Endothelial cell of umbilical vein (primary cell): ENCODE data around the gene GANAB. TPM values are rescaled to one million over a fixed set of nuclear protein-coding genes. Genes with fewer than 3 reads are reported as not detected.

Experiments
- BruUV-seq: library from RNA; stranded (reverse); fragments of 400-500 nt; replicated peaks from 2 replicates; lab custom pipeline; 2021; lab: Mats Ljungman, UMichigan
- CTCF ChIA-PET: fragments of 300-600, 350-600 bp; sonication (Branson Sonifier 250); formaldehyde crosslinking; loops from one replicate; lab custom pipeline; 2021; ENCODE audit warnings: antibody characterized with exemption, inconsistent platforms; lab: Charles Lee
- POLR2A ChIA-PET: fragments of 300-600, 350-600 bp; sonication (Branson Sonifier 250); formaldehyde crosslinking; loops from one replicate; lab custom pipeline; 2021; ENCODE audit warnings: antibody characterized with exemption, inconsistent platforms; lab: Charles Lee
- DNase-seq: peaks from one replicate; pipeline ENCODE4 v3.0.0-alpha.2; 2011; ENCODE audit warnings: low read depth, low spot score
- FAIRE-seq: peaks from 2 replicates; lab custom pipeline; 2011; peaks lifted over from hg19 to GRCh38; lab: Jason Lieb, UNC
- H2AFZ ChIP-seq: 2 replicates; pipeline ENCODE4 v1.6.0; 2012; ENCODE audit warnings: low read depth, low read length, control low read depth, inconsistent platforms
- H3K27ac ChIP-seq: 2 replicates; pipeline ENCODE4 v1.5.1; 2011; ENCODE audit warnings: low read depth, mild to moderate bottlenecking, control low read depth, low read length, moderate library complexity; ENCODE audit not compliant: insufficient read depth
- H3K27me3 ChIP-seq, 2 experiments: 2 replicates each; pipeline versions ENCODE4 v1.6.0 to v1.6.1; 2011; ENCODE audit warnings: low read length in 2 of 2, mixed read lengths in 1 of 2; ENCODE audit not compliant: control insufficient read depth in 2 of 2, insufficient read depth in 2 of 2
- H3K36me3 ChIP-seq, 2 experiments: 2 replicates in 1 of 2; 3 replicates in 1 of 2; pipeline ENCODE4 v1.5.1; 2011; ENCODE audit warnings: low read length in 2 of 2, mild to moderate bottlenecking in 1 of 2, moderate library complexity in 1 of 2; ENCODE audit not compliant: control insufficient read depth in 2 of 2, insufficient read depth in 2 of 2; ENCODE audit errors: extremely low read depth in 1 of 2
- H3K4me1 ChIP-seq: 3 replicates; pipeline ENCODE4 v1.5.1; 2011; ENCODE audit warnings: mild to moderate bottlenecking, low read length; ENCODE audit not compliant: control insufficient read depth, insufficient read depth; ENCODE audit errors: extremely low read depth
- H3K4me2 ChIP-seq: 2 replicates; pipeline ENCODE4 v1.6.1; 2011; ENCODE audit warnings: low read length, control low read depth, mixed read lengths; ENCODE audit not compliant: insufficient read depth
- H3K4me3 ChIP-seq, 3 experiments: fragments of 200-600 bp in 1 of 3; sonication (generic), shearing (Covaris generic) in 1 of 3; replicated peaks in 1 of 3; 2 replicates each; pipeline ENCODE4 v1.5.1; 2011 to 2016; ENCODE audit warnings: control low read depth in 3 of 3, low read length in 3 of 3, mild to moderate bottlenecking in 2 of 3, inconsistent platforms in 1 of 3, low read depth in 1 of 3, moderate library complexity in 1 of 3; ENCODE audit not compliant: insufficient read depth in 1 of 3
- H3K79me2 ChIP-seq: 2 replicates; pipeline ENCODE4 v1.6.0; 2012; ENCODE audit warnings: low read length, inconsistent platforms; ENCODE audit not compliant: control insufficient read depth, insufficient read depth
- H3K9ac ChIP-seq: replicated peaks from 2 replicates; pipeline ENCODE3; 2011; ENCODE audit warnings: low read length, control low read depth; ENCODE audit not compliant: insufficient read depth; ENCODE audit errors: extremely low read depth
- H3K9me1 ChIP-seq: replicated peaks from 3 replicates; pipeline ENCODE4 v1.6.0; 2011; ENCODE audit warnings: mild to moderate bottlenecking, low read length; ENCODE audit not compliant: control insufficient read depth, insufficient read depth; ENCODE audit errors: extremely low read depth
- H3K9me3 ChIP-seq: replicated peaks from 2 replicates; pipeline ENCODE4 v1.5.1; 2012; ENCODE audit warnings: low read length, inconsistent platforms; ENCODE audit not compliant: control insufficient read depth, insufficient read depth
- H4K20me1 ChIP-seq: replicated peaks from 2 replicates; pipeline ENCODE3; 2011; ENCODE audit warnings: mild to moderate bottlenecking, low read length; ENCODE audit not compliant: control insufficient read depth, insufficient read depth; ENCODE audit errors: extremely low read depth
- JUN ChIP-seq: IDR thresholded peaks from 2 replicates; pipeline ENCODE4 v1.6.1; 2011; ENCODE audit warnings: borderline replicate concordance, low read depth; ENCODE audit not compliant: insufficient read length, insufficient read depth
- POLR2A ChIP-seq: IDR thresholded peaks from 2 replicates; pipeline ENCODE4 v1.6.1; 2012; ENCODE audit warnings: low read depth, mild to moderate bottlenecking, control low read depth, low read length
- POLR2AphosphoS5 ChIP-seq: IDR thresholded peaks from 2 replicates; pipeline ENCODE4 v1.6.1; 2012; ENCODE audit warnings: low read depth, mild to moderate bottlenecking, control low read depth, low read length, moderate library complexity; ENCODE audit not compliant: insufficient read depth
- dilution Hi-C: fragments of 300-500 bp; cut with MboI; formaldehyde crosslinking; loops from one replicate; pipeline ENCODE4 v1.15.0; 2019; ENCODE audit warnings: low sequenced_read_pairs; ENCODE audit not compliant: extremely low pct_ligation_motif_present
- intact Hi-C: fragments of 100-400 bp; cut with micrococcal nuclease; formaldehyde crosslinking; loops from one replicate; pipeline ENCODE4 v1.10.0; 2022
- polyA plus RNA-seq, 4 experiments: library from polyadenylated mRNA; depleted of rRNA in 3 of 4; stranded (reverse) in 3 of 4; unstranded in 1 of 4; fragments of >200 nt; gene quantifications; 2 replicates each; pipeline versions ENCODE4 v1.2.1 to v1.2.3, GENCODE V29; 2011 to 2012; ENCODE audit warnings: missing spikeins in 1 of 4
- total RNA-seq: library from RNA; stranded (reverse); gene quantifications from 2 replicates; pipeline ENCODE4 v1.2.3, GENCODE V29; 2021
- TF ChIP-seq, protein P1 (sequence below), 2 donors: IDR thresholded peaks; 1 replicate in 1 of 2; 2 replicates in 1 of 2; pipeline ENCODE4 v1.5.1; 2011; ENCODE audit warnings: low read length in 2 of 2, mild to moderate bottlenecking in 2 of 2, moderate library complexity in 2 of 2, control low read depth in 1 of 2, inconsistent platforms in 1 of 2, low read depth in 1 of 2; ENCODE audit not compliant: insufficient read depth in 1 of 2; ENCODE audit errors: extremely low read depth in 1 of 2

GANAB gene
- total and polyA plus RNA-seq, 2 donors (not counting 3 experiments of a cell fraction or from before 2014, with no cell fraction given): 389 to 455 TPM

DNA sequence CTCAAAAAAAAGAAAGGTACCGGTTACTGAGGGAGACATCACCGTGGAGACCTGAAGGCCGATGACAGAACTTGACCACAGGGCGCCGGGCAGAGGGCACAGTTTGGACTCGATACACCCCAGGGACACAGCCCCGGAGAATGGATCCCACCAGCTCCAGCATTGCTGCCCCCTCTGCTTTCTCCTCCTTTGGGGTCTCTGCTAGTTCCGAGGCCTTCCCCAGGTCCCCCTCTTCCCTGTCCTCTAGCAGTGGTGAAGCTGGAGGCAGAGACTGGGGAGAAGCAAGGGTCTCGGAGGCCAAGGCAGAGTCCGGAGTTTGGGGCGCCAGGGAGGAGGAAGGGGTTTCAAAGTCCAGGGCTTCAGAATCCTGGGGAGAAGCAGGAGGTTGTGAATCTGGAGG, 67.9 kb downstream of the GANAB start:
- Histone ChIP-seq H2AFZ (no peak overlapping the region), H3K4me1 (peaks cover 41% of the 10 kb centered on the region), H3K4me3 (no peak overlapping the region), H3K9ac (no peak overlapping the region), H3K9me3 (no peaks in the 10 kb centered on the region), H3K27me3 (no peaks in the 10 kb centered on the region), H3K36me3 (peaks cover 0 to 6% of the 10 kb centered on the region in 2 experiments), H3K79me2 (peaks cover 21% of the 10 kb centered on the region), H4K20me1 (no peaks in the 10 kb centered on the region), H3K9me1 (no peaks in the 10 kb centered on the region), H3K27ac (peak overlapping the region; percentile 99), H3K4me2 (no peak overlapping the region)
- ChIA-PET CTCF (interaction anchor here (1.0 to 2.9 kb wide), 3 partner anchors 11 to 154 kb away, joined by 3 to 31 read pairs (median 5); partner anchors contain the start of gene TUT1), POLR2A (interaction anchor here (2.0 kb wide), 1 partner anchor 13 kb away, joined by 5 read pairs; the partner anchor contains the start of gene TUT1)
- DNase-seq: no peak
- dilution Hi-C loops: no loop called here
- intact Hi-C loops: no loop called here
- FAIRE-seq: no peak
- BruUV-seq: no TSS peak
- TF ChIP-seq, protein P1, sequence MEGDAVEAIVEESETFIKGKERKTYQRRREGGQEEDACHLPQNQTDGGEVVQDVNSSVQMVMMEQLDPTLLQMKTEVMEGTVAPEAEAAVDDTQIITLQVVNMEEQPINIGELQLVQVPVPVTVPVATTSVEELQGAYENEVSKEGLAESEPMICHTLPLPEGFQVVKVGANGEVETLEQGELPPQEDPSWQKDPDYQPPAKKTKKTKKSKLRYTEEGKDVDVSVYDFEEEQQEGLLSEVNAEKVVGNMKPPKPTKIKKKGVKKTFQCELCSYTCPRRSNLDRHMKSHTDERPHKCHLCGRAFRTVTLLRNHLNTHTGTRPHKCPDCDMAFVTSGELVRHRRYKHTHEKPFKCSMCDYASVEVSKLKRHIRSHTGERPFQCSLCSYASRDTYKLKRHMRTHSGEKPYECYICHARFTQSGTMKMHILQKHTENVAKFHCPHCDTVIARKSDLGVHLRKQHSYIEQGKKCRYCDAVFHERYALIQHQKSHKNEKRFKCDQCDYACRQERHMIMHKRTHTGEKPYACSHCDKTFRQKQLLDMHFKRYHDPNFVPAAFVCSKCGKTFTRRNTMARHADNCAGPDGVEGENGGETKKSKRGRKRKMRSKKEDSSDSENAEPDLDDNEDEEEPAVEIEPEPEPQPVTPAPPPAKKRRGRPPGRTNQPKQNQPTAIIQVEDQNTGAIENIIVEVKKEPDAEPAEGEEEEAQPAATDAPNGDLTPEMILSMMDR (IDR thresholded peaks at IDR 0.05; ENCODE audit: extremely low read depth in 1 of 2, insufficient read depth in 1 of 2, low read depth in 1 of 2, low read length in 2 of 2): no peak
- TF ChIP-seq JUN (no peak), POLR2AphosphoS5 (no peak), POLR2A (no peak)
